Glomerular visceral epithelial cell (primary cell): ENCODE data around the gene RNF125.
"Not testable (repeated sequence)": the region's sequence is repeated elsewhere in the genome, so short reads cannot be mapped to it uniquely, and the experiment has no call there.

Source experiments
- DNase-seq: peaks from one replicate; pipeline ENCODE4 v3.0.0-alpha.2; 2016; ENCODE audit errors: extremely low spot score

RNF125 gene

GRCh38 chr18:32018331-32019250, at the start of gene RNF125:
RNF125 (plus strand) TSS chr18:32018825; CDS start chr18:32018864, 39 bp downstream.
- peak; percentile 82 for DNase-seq

- DNase-seq: no peak
Measured at GRCh38 chr18:31970617-31971016, 48.0 kb upstream of the RNF125 start.

GRCh38 chr18:31973929-31974546, 44.6 kb upstream of the RNF125 start:
- DNase-seq: no peak

GRCh38 chr18:31976242-31976641, 42.4 kb upstream of the RNF125 start:
- no peak for DNase-seq

GRCh38 chr18:31977270-31977872, 41.3 kb upstream of the RNF125 start:
- peak; percentile 47 for DNase-seq

- DNase-seq: no peak
Measured at GRCh38 chr18:31978616-31979015, 40.0 kb upstream of the RNF125 start.

GRCh38 chr18:31979714-31980113, 38.9 kb upstream of the RNF125 start:
- DNase-seq: no peak

- no peak for DNase-seq
Measured at GRCh38 chr18:31980863-31981262, 37.8 kb upstream of the RNF125 start.

- no peak for DNase-seq
Measured at GRCh38 chr18:31983020-31983419, 35.6 kb upstream of the RNF125 start.

GRCh38 chr18:31983976-31984375, 34.6 kb upstream of the RNF125 start:
- DNase-seq: no peak

GRCh38 chr18:31990823-31991222, 27.8 kb upstream of the RNF125 start:
- DNase-seq: peak; percentile 4

GRCh38 chr18:31996007-31996406, 22.6 kb upstream of the RNF125 start:
- no peak for DNase-seq

- no peak for DNase-seq
Measured at GRCh38 chr18:31998880-31999412, 19.7 kb upstream of the RNF125 start.

GRCh38 chr18:32001141-32001540, 17.5 kb upstream of the RNF125 start:
- not testable (repeated sequence) for DNase-seq

GRCh38 chr18:32003822-32004221, 14.8 kb upstream of the RNF125 start:
- DNase-seq: not testable (repeated sequence)

GRCh38 chr18:32010124-32010721, 8.4 kb upstream of the RNF125 start:
- DNase-seq: no peak

- DNase-seq: no peak
Measured at GRCh38 chr18:32011193-32011592, 7.4 kb upstream of the RNF125 start.

GRCh38 chr18:32019251-32019948, 775 bp downstream of the RNF125 start:
- peak; percentile 30 for DNase-seq

GRCh38 chr18:32019949-32020625, 1.5 kb downstream of the RNF125 start:
- DNase-seq: not testable (repeated sequence)

GRCh38 chr18:32021756-32022564, 3.3 kb downstream of the RNF125 start:
- DNase-seq: no peak
